ENCODE data around the gene FALEC.

The FALEC gene

GRCh38 chr1:150472601-150473200 is 42.9 kb upstream of the FALEC start:
- Histone ChIP-seq H3K4me3 (ENCODE audit: low read depth in 1 of 2, low read length in 2 of 2) (no peak overlapping the region), H3K4me2 (ENCODE audit: insufficient read depth, low read length) (no peak overlapping the region), H4K20me1 (ENCODE audit: insufficient read depth, low read length) (peaks cover 12% of the 10 kb centered on the region; the same call in 1 of the 2 replicates), H3K9me3 (ENCODE audit: insufficient read depth, low read length, severe bottlenecking) (no peaks in the 10 kb centered on the region), H3K27me3 (ENCODE audit: insufficient read depth, low read length, poor library complexity) (no peaks in the 10 kb centered on the region), H2AFZ (ENCODE audit: low read depth, low read length) (no peak overlapping the region), H3K27ac (ENCODE audit: low read length) (no peak overlapping the region), H3K79me2 (ENCODE audit: insufficient read depth, low read length) (no peaks in the 10 kb centered on the region), H3K36me3 (ENCODE audit: insufficient read depth, low read length) (peaks cover 42% of the 10 kb centered on the region), H3K4me1 (ENCODE audit: insufficient read depth, low read length) (no peaks in the 10 kb centered on the region), H3K9ac (ENCODE audit: low read depth, low read length) (no peak overlapping the region)
- DNase-seq = no peak
- TF ChIP-seq EZH2 (IDR thresholded peaks at IDR 0.05; ENCODE audit: borderline replicate concordance, low read depth, low read length, severe bottlenecking) (no peak), CTCF (IDR thresholded peaks at IDR 0.05; ENCODE audit: borderline replicate concordance, extremely low read depth, low read length, poor library complexity, severe bottlenecking) (no peak)
- no peak; the same call in 2 of the 3 replicates for ATAC-seq (ENCODE audit: insufficient read depth, low read depth)

- Histone ChIP-seq H2AFZ (ENCODE audit: low read depth, low read length) (no peak overlapping the region), H3K79me2 (ENCODE audit: insufficient read depth, low read length) (no peaks in the 10 kb centered on the region), H3K27ac (ENCODE audit: low read length) (no peak overlapping the region), H3K4me3 (ENCODE audit: low read depth in 1 of 2, low read length in 2 of 2) (no peak overlapping the region), H3K36me3 (ENCODE audit: insufficient read depth, low read length) (peaks cover 38% of the 10 kb centered on the region), H3K27me3 (ENCODE audit: insufficient read depth, low read length, poor library complexity) (no peaks in the 10 kb centered on the region), H3K4me1 (ENCODE audit: insufficient read depth, low read length) (no peaks in the 10 kb centered on the region), H4K20me1 (ENCODE audit: insufficient read depth, low read length) (peaks cover 12% of the 10 kb centered on the region; the same call in 1 of the 2 replicates), H3K9ac (ENCODE audit: low read depth, low read length) (no peak overlapping the region), H3K4me2 (ENCODE audit: insufficient read depth, low read length) (no peak overlapping the region), H3K9me3 (ENCODE audit: insufficient read depth, low read length, severe bottlenecking) (no peaks in the 10 kb centered on the region)
- ATAC-seq (ENCODE audit: insufficient read depth, low read depth) (no peak), DNase-seq (no peak)
- TF ChIP-seq CTCF (IDR thresholded peaks at IDR 0.05; ENCODE audit: borderline replicate concordance, extremely low read depth, low read length, poor library complexity, severe bottlenecking) (no peak), EZH2 (IDR thresholded peaks at IDR 0.05; ENCODE audit: borderline replicate concordance, low read depth, low read length, severe bottlenecking) (no peak)
These were observed 41.9 kb upstream of the FALEC start for GRCh38 chr1:150473659-150474058.

- peaks cover 34% of the 10 kb centered on the region for H3K36me3 ChIP-seq (ENCODE audit: insufficient read depth, low read length)
- no peak for DNase-seq
- H2AFZ ChIP-seq (ENCODE audit: low read depth, low read length) = no peak overlapping the region
- no peaks in the 10 kb centered on the region for H3K9me3 ChIP-seq (ENCODE audit: insufficient read depth, low read length, severe bottlenecking)
- ATAC-seq (ENCODE audit: insufficient read depth, low read depth) = no peak
- H3K27ac ChIP-seq (ENCODE audit: low read length) = no peak overlapping the region
- H3K4me1 ChIP-seq (ENCODE audit: insufficient read depth, low read length) = no peaks in the 10 kb centered on the region
- no peak overlapping the region for H3K9ac ChIP-seq (ENCODE audit: low read depth, low read length)
- H4K20me1 ChIP-seq (ENCODE audit: insufficient read depth, low read length) = peaks cover 12% of the 10 kb centered on the region; the same call in 1 of the 2 replicates
- no peaks in the 10 kb centered on the region for H3K79me2 ChIP-seq (ENCODE audit: insufficient read depth, low read length)
- H3K4me2 ChIP-seq (ENCODE audit: insufficient read depth, low read length) = no peak overlapping the region
- no peaks in the 10 kb centered on the region for H3K27me3 ChIP-seq (ENCODE audit: insufficient read depth, low read length, poor library complexity)
- no peak overlapping the region for H3K4me3 ChIP-seq (ENCODE audit: low read depth in 1 of 2, low read length in 2 of 2)
- no peak for TF ChIP-seq EZH2 (IDR thresholded peaks at IDR 0.05; ENCODE audit: borderline replicate concordance, low read depth, low read length, severe bottlenecking)
- no peak for TF ChIP-seq CTCF (IDR thresholded peaks at IDR 0.05; ENCODE audit: borderline replicate concordance, extremely low read depth, low read length, poor library complexity, severe bottlenecking)
These were observed 40.7 kb upstream of the FALEC start for GRCh38 chr1:150474869-150475268.

Data from DND-41 (cell line).